SIG-M5 treated with dmso at 0.1 percent for 504 hours (cell line): ENCODE results near the gene FUT9.

Source experiments
- DNase-seq: peaks from one replicate; lab custom pipeline; 2025; ENCODE audit not compliant: unreplicated experiment; lab: John Stamatoyannopoulos, UW

The FUT9 gene

DNA sequence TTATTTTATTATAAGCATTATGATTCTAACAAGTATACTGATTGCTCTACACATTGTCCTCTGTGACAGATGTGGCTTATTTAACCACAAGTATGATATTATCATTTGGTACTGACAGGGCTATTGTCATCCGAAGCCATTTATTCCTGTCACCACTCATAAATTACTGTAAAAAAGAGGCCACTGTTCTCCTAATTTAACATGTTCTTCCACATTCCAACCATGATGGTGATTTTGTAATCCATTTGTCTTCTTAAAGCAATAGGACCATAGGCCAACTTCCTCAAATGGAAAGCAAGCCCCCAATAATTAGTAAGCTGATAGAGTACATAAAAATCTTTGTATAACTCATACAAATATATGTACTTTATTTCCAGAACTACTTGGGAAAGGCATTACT lies 50.6 kb downstream of the FUT9 start:
- DNase-seq = no peak

GRCh38 chr6:96073555-96073954 lies 57.8 kb downstream of the FUT9 start:
- no peak for DNase-seq

- DNase-seq = no peak
Measured at GRCh38 chr6:96074006-96074405, 58.2 kb downstream of the FUT9 start.

DNA sequence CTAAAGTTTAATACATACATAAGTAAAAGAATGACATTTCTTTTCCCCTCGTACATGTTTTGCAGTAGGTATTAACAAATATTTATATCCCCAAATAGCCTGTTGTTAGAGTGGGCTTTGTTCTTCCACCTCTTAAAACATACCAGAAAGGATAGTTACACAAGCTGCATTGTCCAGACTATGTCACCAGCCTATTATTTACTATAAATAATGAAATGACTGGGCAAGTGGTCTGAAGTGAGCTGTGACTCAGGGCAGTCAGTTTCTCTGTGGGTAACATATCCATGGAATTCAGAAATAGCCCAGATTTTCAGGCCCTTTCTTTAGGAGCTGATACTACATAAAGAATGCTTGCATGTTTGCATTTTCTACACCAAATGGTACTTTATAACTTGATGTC lies 60.1 kb downstream of the FUT9 start:
- no peak for DNase-seq

DNA sequence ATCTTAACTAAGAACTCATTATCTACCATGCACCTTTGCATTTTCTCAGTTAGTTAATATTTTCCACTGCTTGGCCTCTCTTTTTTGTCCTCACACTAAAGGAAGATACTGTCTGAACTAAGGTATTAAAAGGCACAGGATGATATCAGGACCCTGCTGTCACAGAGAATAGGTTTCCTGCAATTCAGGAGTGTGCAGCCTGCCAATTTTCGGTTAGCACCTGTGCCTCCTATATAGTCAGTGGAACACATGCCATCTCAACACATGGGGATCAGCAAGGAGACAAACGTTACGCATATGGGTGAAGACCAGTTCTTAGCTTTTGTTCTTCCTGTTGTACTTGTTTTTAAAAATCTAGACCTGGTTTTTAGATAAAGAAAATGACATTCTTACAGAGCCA lies 71.0 kb downstream of the FUT9 start:
- DNase-seq = no peak

GRCh38 chr6:96089173-96089572 lies 73.4 kb downstream of the FUT9 start:
- peak; percentile 1 for DNase-seq

- DNase-seq = no peak
Measured at GRCh38 chr6:96094077-96094476, 78.3 kb downstream of the FUT9 start.

GRCh38 chr6:96099069-96099468 lies 83.3 kb downstream of the FUT9 start:
- DNase-seq = no peak

DNA sequence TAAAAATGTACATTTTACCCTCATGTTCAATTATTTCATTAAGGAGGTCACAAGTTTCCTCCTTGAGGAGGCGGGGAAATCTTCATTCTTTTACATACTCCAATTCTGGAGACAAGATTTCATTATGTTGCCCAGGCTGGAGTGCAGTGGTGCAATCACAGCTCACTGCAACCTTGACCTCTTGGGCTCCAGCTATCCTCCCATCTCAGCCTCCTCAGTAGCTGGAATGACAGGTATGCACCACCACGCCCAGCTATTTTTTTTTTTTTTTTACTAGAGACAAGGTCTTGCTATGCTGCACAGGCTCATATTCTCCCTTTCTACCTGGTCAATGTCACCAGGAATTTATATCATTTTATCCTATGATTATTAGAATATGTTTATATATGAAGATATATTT lies 85.8 kb downstream of the FUT9 start:
- no peak for DNase-seq

DNA sequence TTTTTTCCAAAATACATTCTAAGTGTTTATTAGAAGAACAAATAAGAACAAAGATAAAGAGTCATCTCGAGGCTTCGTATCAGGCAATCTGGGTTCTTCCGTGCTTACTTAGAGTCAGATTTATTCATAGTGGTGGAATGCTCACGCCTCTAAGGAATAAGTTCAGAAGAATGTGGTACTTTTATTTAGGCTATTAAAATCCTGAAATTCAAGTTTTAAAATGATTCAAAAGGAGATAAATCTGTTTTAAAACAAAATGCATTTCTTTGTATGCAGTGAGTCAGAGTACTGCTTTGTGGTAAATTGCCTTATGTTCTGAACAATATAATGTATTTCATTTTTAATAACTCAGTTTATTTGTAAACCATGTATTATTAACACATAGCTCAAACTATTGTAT lies 89.1 kb downstream of the FUT9 start:
- peak; percentile 13 for DNase-seq

GRCh38 chr6:96110878-96111277 lies 95.1 kb downstream of the FUT9 start:
- no peak for DNase-seq

DNA sequence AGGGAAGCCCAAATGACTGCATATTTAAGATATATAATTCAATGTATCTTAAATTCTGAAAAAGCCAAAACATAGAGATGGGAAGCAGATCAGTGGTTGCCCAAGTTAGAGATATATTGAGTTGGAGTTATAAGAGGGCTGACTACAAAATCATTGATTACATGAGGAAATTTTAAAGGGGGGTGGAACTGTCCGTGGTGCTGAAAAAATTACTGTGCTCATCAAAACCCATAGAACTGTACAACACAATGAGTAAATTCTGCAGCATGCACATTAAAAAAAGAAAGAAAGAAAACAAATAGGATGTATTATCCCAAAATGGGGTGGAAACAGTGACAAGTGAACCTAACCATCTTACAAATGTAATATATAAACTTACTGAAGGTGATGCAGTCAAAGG lies 100.9 kb downstream of the FUT9 start:
- DNase-seq = peak; percentile 4

DNA sequence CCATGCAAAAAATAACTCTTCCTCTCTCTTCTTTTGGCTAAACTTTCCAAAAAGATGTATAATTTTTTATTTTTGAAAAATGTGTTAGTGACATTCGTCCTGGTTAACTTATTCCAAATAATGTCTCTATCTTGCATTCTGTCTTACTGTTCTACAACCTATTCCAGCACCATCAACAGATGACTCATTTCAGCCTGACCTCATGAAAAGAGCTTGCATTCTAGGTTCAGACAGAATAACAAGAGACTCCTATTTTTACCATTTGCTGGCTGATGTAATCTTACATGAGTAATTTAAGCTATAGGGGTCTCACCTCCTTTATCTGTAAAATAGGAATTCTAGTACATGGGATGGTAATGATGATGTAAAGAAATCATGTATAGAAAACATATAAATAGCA lies 109.0 kb downstream of the FUT9 start:
- DNase-seq = no peak

GRCh38 chr6:96138406-96138805 lies 122.6 kb downstream of the FUT9 start:
- DNase-seq = no peak

DNA sequence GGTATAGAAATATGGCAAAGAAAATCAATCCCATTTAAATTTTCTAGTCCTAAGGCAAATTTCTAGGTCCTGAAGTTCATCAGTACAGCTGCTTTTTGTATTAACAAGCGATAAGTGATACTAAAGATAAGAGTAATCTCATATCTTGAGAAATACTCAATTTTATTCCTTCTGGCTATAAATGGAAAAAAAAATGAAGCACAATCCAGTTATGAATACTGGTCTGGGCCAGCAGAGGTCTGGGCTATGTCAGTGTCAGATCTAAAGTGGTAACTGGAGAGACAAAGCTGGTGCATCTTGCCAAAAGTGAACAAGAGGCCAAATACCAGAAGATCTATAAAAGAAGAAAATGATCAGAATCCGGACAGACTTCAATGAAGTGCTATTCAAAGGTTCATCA lies 126.4 kb downstream of the FUT9 start:
- DNase-seq = no peak

- no peak for DNase-seq
Measured at GRCh38 chr6:96150431-96150830, 134.7 kb downstream of the FUT9 start.

GRCh38 chr6:96151707-96152106 lies 135.9 kb downstream of the FUT9 start:
- DNase-seq = no peak

- DNase-seq = no peak
Measured at GRCh38 chr6:96152114-96152708, 136.4 kb downstream of the FUT9 start.

- DNase-seq = no peak
Measured at GRCh38 chr6:96153775-96154174, 138.0 kb downstream of the FUT9 start.

- no peak for DNase-seq
Measured at GRCh38 chr6:96156425-96156824, 140.7 kb downstream of the FUT9 start.

DNA sequence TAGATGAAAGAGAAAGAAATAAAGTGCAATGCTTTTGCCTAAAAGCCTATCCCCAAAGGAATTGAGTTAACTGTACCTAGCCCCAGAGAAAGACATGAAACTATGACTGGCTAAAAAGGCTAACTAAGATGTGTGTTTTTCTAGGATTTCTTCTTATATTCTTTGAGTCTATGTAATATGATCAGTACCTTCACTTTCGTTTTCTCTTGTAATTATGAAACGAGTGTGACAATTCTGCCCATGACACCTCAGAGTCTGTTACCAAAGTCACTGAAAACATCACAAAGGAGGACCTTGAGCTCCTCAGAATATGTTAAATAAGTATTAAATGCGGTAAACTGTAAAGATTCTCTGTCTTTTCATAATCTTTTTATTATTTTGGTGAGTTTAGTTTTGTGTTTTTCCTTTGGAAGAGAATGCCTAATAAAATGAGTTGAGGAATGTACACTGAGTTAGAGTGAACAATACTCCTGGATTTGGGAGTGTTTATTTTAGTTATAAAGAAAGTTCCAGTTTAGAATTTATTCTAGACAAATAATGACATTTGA lies 141.3 kb downstream of the FUT9 start:
- DNase-seq = peak; percentile 7

DNA sequence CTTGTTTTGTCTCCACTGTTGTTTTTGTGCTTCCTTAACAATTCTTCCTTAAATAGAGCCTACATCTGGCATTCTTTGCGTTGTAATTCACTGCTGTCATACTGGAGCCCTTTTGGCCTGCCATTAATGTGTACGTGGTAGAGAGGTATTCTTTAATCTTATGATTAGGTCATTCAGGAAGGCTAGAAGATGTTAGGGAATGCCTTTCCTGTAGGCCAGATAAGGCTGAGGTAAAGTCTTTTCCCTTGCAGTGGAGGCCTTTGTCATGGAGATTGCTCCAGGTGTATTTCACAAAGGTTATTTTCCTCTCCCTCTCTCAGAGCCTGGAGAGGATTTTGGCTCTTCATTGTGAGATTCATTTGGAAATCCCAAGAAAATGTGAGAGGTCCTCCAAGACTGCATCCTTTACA lies 146.9 kb downstream of the FUT9 start:
- DNase-seq = no peak

DNA sequence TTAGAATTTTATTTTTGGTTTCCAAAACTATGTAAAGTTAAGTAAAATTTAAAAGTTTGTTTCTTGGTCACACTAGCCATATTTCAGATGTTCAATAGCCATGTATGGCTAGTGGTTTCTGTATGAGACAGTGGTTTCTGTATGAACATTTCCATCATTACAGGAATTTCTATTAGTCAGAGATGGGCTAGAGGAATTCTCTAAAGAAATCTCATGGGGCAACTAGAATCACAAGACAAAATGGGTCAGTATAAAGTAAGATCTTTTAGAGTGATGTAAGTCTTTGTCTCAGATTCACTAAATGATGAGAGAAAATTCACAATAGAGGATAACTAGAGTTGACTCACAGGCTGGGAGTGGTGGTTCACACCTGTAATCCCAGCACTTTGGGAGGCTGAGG lies 149.0 kb downstream of the FUT9 start:
- no peak for DNase-seq
